Retina (tissue), 1 donor: ENCODE results near the gene RNF225.
"Not testable (repeated sequence)": the region's sequence is repeated elsewhere in the genome, so short reads cannot be mapped to it uniquely, and the experiment has no call there.

Experiments
- DNase-seq: peaks from one replicate; pipeline ENCODE4 v3.0.0-alpha.2; 2016

Gene RNF225

GRCh38 chr19:58362272-58362994 lies 33.0 kb upstream of the RNF225 start, which contains the start of gene ZNF497:
Gene ZNF497 (minus strand): TSS chr19:58362751. CDS start chr19:58357635, 5,116 bp downstream.
- peak; percentile 100 for DNase-seq

- no peak for DNase-seq
Observed at GRCh38 chr19:58364146-58364545, 31.3 kb upstream of the RNF225 start.

- no peak for DNase-seq
Observed at GRCh38 chr19:58366585-58367430, 28.6 kb upstream of the RNF225 start.

GRCh38 chr19:58367698-58368454 lies 27.6 kb upstream of the RNF225 start:
- DNase-seq, result no peak

- no peak for DNase-seq
Observed at GRCh38 chr19:58368561-58369360, 26.7 kb upstream of the RNF225 start.

GRCh38 chr19:58372311-58373133 lies 22.9 kb upstream of the RNF225 start:
- DNase-seq, result no peak

GRCh38 chr19:58374200-58374599 lies 21.3 kb upstream of the RNF225 start:
- no peak for DNase-seq

- DNase-seq, result not testable (repeated sequence)
Observed at GRCh38 chr19:58376724-58377123, 18.7 kb upstream of the RNF225 start.

GRCh38 chr19:58379246-58379645 lies 16.2 kb upstream of the RNF225 start:
- DNase-seq, result no peak

- DNase-seq, result no peak
Observed at GRCh38 chr19:58380037-58380661, 15.3 kb upstream of the RNF225 start.

- DNase-seq, result peak; percentile 99
Observed at GRCh38 chr19:58380662-58381459, 14.6 kb upstream of the RNF225 start, which contains the start of gene ZNF837. Gene ZNF837 (minus strand): TSS chr19:58381030. CDS start chr19:58369332, 11,698 bp downstream.

GRCh38 chr19:58381460-58382212 lies 13.8 kb upstream of the RNF225 start:
- DNase-seq, result no peak

GRCh38 chr19:58382997-58383603 lies 12.4 kb upstream of the RNF225 start:
- DNase-seq, result no peak

GRCh38 chr19:58385313-58385890 lies 10.1 kb upstream of the RNF225 start:
- no peak for DNase-seq

- no peak for DNase-seq
Observed at GRCh38 chr19:58385891-58386575, 9.4 kb upstream of the RNF225 start.

- DNase-seq, result peak; percentile 97
Observed at GRCh38 chr19:58386576-58387337, 8.7 kb upstream of the RNF225 start, which contains the start of gene RPS5. Gene RPS5 (plus strand): TSS chr19:58387269. CDS start chr19:58388138, 869 bp downstream.
